Measurements from ENCODE around the gene WHRN. TPM values are rescaled to one million over a fixed set of nuclear protein-coding genes. Genes with fewer than 3 reads are reported as not detected.

The WHRN gene
- total RNA-seq, 1 donor from 2014 or later: 3.2 TPM

DNA sequence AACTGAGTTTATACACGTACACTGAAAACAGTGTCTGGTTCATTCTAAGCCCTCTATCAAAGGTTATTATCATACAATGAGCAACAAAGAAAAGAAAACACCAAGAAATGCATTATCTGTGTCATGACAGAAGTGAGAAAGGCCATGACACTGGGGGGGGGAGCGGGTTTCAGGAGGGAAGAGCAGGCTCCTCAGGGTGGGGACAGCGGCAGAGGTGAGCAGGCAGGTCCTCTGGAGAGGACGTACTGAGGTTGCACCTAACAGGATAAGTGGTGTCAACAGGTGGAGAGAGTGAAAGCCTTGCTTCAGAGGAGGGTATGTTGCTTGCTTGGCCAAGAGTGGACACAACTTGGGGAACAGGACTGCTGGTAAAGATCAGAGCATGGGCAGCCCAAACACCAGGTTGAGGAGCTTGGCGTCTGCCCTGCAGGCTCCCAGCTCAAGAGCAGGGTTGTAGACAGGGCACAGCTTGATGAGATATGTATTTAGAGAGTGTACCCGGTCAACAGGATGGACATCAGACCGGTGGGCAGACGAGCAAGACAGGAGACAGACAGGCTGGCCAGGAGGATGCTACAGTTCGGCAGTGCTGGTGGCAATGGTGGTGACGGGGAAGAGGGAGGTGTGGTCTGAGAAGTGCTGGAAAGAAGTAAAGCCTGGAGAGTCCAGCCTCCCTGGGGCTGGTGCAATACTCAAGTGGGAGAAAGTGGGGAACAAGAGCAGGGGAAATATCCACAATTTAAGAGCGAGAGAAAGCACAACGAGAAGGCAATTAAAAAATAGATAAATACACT, 10.3 kb downstream of the WHRN start:
- peak overlapping the region; percentile 30 for H3K27ac Mint-ChIP-seq (ENCODE audit: unreplicated experiment)
- H3K27me3 Mint-ChIP-seq (ENCODE audit: unreplicated experiment): peaks cover 9% of the 10 kb centered on the region
- DNase-seq: no peak
- peaks cover 50% of the 10 kb centered on the region for H3K4me1 Mint-ChIP-seq (ENCODE audit: low read depth, unreplicated experiment)
- TF ChIP-seq CTCF (IDR thresholded peaks at IDR 0.05; ENCODE audit: partially characterized antibody, unreplicated experiment): no peak
- peak overlapping the region; percentile 22 for H3K4me3 Mint-ChIP-seq (ENCODE audit: unreplicated experiment)
- peaks cover 5% of the 10 kb centered on the region for H3K9me3 Mint-ChIP-seq (ENCODE audit: unreplicated experiment)
- H3K36me3 Mint-ChIP-seq (ENCODE audit: unreplicated experiment): no peaks in the 10 kb centered on the region

DNA sequence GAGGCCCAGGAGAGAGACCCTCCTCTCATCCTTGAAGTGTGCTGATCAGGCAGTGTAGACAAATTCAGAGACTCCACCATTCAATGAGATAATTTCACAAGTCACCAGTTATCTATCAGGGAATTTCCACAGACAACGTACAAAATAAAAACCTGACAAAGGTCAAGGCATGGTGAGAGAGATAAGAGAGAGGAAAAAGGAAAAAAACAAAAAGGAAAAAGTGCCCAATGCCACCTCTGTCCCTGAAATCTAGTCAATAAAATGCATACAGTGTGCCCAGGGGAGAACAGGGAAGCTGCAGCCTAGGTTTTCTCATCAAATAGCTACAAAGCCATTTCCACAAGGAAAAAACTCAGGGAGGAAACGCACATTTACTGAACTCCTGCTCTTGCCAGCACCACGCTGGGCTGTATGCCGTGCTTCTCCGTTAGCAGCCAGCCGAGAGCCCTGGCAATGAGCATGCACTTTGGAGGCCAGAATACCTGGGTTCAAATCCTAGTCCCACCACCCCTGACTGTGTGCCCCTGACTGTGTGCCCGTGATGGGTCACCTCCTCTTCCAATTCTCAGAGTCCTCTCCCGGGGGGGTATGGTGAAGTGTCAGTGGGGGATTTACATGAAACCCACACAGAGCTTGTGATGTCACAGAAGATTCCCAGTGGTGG, 11.6 kb downstream of the WHRN start:
- peaks cover 47% of the 10 kb centered on the region for H3K4me1 Mint-ChIP-seq (ENCODE audit: low read depth, unreplicated experiment)
- TF ChIP-seq CTCF (IDR thresholded peaks at IDR 0.05; ENCODE audit: partially characterized antibody, unreplicated experiment): no peak
- H3K27ac Mint-ChIP-seq (ENCODE audit: unreplicated experiment): no peak overlapping the region
- H3K4me3 Mint-ChIP-seq (ENCODE audit: unreplicated experiment): no peak overlapping the region
- H3K36me3 Mint-ChIP-seq (ENCODE audit: unreplicated experiment): no peaks in the 10 kb centered on the region
- peaks cover 3% of the 10 kb centered on the region for H3K9me3 Mint-ChIP-seq (ENCODE audit: unreplicated experiment)
- peaks cover 6% of the 10 kb centered on the region for H3K27me3 Mint-ChIP-seq (ENCODE audit: unreplicated experiment)
- no peak for DNase-seq

- Mint-ChIP-seq H3K27ac (ENCODE audit: unreplicated experiment) (no peak overlapping the region), H3K36me3 (ENCODE audit: unreplicated experiment) (no peaks in the 10 kb centered on the region), H3K27me3 (ENCODE audit: unreplicated experiment) (peaks cover 6% of the 10 kb centered on the region), H3K4me3 (ENCODE audit: unreplicated experiment) (no peak overlapping the region), H3K4me1 (ENCODE audit: low read depth, unreplicated experiment) (peaks cover 45% of the 10 kb centered on the region), H3K9me3 (ENCODE audit: unreplicated experiment) (peaks cover 3% of the 10 kb centered on the region)
- no peak for TF ChIP-seq CTCF (IDR thresholded peaks at IDR 0.05; ENCODE audit: partially characterized antibody, unreplicated experiment)
- no peak for DNase-seq
Measured at GRCh38 chr9:114492991-114493390, 12.3 kb downstream of the WHRN start.

- no peak for TF ChIP-seq CTCF (IDR thresholded peaks at IDR 0.05; ENCODE audit: partially characterized antibody, unreplicated experiment)
- peaks cover 39% of the 10 kb centered on the region for H3K4me1 Mint-ChIP-seq (ENCODE audit: low read depth, unreplicated experiment)
- peaks cover 3% of the 10 kb centered on the region for H3K9me3 Mint-ChIP-seq (ENCODE audit: unreplicated experiment)
- no peak overlapping the region for H3K4me3 Mint-ChIP-seq (ENCODE audit: unreplicated experiment)
- peaks cover 6% of the 10 kb centered on the region for H3K27me3 Mint-ChIP-seq (ENCODE audit: unreplicated experiment)
- no peak for DNase-seq
- H3K36me3 Mint-ChIP-seq (ENCODE audit: unreplicated experiment): no peaks in the 10 kb centered on the region
- H3K27ac Mint-ChIP-seq (ENCODE audit: unreplicated experiment): no peak overlapping the region
Measured at GRCh38 chr9:114491430-114492003, 13.8 kb downstream of the WHRN start.

DNA sequence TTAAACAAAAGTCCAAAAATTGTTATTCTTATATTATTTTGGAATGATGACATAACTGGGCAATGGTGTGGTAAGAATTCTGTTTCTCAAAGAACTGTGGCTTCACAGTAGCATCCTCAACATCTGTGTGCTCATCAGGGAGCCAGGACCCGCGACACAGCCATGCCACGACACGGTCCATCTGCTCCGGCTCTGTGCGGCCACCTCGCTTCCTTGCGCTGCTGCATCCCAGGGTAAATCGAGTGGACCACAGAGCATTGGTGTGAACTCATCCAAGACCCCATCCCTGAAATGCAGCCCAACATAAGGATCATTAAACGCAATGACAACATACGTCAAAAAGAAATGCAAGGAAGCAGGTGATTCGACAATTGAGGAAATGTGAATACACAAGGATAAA, 15.3 kb downstream of the WHRN start:
- no peak for DNase-seq
- Mint-ChIP-seq H3K4me3 (ENCODE audit: unreplicated experiment) (no peak overlapping the region), H3K27me3 (ENCODE audit: unreplicated experiment) (peaks cover 4% of the 10 kb centered on the region), H3K36me3 (ENCODE audit: unreplicated experiment) (no peaks in the 10 kb centered on the region), H3K27ac (ENCODE audit: unreplicated experiment) (no peak overlapping the region), H3K9me3 (ENCODE audit: unreplicated experiment) (peaks cover 3% of the 10 kb centered on the region), H3K4me1 (ENCODE audit: low read depth, unreplicated experiment) (peaks cover 23% of the 10 kb centered on the region)
- no peak for TF ChIP-seq CTCF (IDR thresholded peaks at IDR 0.05; ENCODE audit: partially characterized antibody, unreplicated experiment)
